HG02884 (cell line): Measurements from ENCODE around the gene PALLD.
"Not testable (repeated sequence)": the region's sequence is repeated elsewhere in the genome, so short reads cannot be mapped to it uniquely, and the experiment has no call there.

Experiments
- ATAC-seq: cut with Tn5 transposase; IDR thresholded peaks from one replicate; pipeline ENCODE4 v1.9.1; 2021; ENCODE audit warnings: mild to moderate bottlenecking, moderate library complexity; ENCODE audit not compliant: unreplicated experiment

PALLD gene

DNA sequence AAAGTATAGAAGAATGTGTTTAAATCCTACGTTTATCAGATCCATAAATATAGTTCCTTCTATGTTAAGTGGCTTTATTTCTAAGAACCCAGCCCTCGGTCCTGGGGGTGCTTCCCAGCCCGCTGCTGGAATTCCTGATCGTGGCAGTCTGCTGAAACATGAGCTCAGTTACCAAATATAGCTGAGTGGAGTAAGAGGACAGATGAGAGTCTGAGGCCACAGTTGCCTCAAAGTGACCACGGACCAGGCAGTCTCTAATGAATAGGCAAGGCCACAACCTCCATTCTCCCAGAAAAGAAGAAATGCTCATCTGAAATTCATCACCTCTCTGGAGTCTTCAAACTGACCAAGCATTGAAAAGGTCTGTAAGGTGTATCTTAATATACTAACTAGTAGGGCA lies at the start of gene PALLD:
PALLD (plus strand) TSS at position 219 of the 400 bp plus-strand sequence.
- no peak for ATAC-seq

DNA sequence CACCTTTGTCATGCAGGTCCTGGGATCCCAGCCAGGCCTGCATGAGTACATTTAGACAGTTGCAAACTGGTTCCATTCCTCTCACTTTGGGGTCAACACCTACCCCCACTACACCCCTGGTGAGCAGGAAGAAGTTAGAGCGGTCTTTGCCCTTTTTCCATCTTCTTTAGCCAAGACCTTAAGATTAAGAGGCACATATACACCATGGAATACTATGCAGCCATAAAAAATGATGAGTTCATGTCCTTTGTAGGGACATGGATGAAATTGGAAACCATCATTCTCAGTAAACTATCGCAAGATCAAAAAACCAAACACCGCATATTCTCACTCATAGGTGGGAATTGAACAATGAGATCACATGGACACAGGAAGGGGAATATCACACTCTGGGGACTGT lies 47.8 kb upstream of the PALLD start:
- not testable (repeated sequence) for ATAC-seq

DNA sequence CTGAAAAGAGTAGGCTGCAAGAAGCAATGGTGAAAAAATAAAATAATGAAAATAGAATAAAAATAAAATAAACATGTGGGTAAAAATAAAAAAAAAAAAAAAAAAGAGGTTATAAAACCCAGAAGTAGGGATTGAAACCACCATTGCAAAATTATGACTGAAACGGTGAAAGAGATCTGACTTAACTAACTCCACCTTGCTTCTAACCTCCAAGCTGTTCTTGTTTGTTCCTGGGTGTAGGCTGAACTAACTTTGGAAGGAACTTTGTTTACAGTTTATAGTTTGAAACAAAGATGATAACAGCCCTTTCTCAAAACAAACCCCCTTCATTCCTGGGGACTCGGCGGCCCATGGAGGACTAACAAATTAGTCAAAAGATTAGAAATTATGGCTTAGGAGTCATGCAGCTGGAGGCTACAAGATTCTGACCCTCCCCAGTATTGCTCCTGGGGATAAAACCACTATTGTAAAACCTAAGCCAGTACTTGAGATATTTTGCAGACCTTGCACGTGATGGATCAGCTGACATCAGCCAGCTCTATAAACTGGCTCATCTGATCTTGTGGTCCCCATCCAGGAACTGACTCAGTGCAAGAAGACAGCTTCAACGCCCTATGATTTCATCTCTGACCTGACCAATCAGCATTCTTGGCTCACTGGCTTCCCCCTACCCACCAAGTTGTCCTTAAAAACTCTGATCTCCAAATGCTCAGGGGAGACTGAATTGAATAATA lies 47.0 kb upstream of the PALLD start:
- no peak for ATAC-seq

DNA sequence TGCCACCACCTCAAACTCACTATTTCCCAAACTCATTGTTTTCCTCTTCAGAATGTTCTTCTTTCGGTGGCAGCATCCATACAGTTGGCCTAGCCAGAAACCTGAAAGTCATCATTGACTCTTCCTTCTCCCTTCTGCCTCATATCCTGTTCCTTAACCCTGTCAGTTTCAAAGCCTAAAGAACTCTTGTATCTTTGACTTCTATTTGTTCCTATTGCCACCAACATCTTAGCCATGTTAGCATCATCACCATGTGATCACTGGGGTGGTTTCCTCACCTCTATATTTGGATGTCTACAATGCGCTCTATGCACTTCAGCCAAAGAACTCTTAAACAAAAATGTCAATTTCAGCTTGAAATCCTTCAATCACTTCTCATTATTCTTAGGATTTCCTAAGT lies 45.5 kb upstream of the PALLD start:
- peak; percentile 8 for ATAC-seq

DNA sequence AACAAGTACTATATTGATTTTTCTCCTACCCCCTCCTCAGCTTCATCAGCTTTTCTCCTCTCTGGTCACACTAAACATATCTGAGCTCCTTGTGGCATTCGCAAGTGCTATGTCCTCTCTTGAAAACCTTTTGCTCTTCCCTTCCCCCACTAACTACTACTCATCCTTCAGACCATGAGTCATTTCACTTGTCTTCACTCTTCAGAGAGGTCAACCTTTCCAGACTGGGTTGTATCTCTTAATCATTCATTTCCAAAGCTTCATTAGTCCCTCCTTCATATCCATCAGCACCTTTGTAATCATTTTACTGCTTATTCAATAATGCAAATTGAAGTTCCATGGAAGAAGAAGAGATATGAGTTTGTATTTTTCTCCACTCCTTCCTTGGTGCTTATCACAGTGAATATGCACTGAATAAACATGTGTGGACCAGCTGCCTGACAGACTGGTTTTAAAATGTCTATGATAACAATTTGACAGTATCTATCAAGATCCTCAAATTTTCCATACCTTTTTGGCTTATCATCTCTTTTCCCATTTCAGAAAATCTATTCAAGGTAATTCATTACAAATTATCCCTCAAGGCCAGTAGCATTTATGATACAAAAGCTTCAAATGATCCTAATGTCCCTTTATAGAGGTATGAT lies 45.0 kb upstream of the PALLD start:
- ATAC-seq: peak; percentile 93

DNA sequence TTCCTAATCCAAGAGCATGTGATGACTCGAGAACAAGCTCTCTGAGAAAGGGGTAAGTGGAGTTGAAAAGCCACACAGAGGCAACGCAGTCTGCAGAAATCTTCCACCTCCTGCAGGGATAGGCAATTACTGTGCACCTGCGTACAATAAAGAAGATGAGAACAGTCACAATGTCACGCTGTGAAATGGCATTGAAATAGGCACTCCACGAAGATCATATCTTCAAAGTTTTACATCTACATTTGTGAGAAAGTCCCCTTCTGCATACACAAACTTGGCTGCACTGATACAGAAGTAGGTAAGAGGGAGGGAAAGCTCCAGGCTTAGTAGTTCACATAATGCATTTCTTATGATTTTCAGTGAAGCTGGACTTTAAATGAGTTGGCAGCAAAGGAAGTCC lies 43.7 kb upstream of the PALLD start:
- no peak for ATAC-seq

DNA sequence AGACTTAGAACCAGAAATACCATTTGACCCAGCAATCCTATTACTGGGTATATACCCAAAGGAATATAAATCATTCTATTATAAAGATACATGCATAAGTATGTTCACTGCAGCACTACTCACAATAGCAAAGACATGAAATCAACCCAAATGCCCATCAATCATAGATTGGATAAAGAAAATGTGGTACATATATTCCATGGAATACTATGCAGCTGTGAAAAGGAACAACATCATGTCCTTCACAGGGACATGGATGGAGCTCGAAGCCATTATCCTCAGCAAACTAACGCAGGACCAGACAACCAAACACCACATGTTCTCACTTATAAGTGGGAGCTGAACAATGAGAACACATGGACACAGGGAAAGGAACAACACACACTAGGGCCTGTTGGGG lies 38.6 kb upstream of the PALLD start:
- ATAC-seq: not testable (repeated sequence)

DNA sequence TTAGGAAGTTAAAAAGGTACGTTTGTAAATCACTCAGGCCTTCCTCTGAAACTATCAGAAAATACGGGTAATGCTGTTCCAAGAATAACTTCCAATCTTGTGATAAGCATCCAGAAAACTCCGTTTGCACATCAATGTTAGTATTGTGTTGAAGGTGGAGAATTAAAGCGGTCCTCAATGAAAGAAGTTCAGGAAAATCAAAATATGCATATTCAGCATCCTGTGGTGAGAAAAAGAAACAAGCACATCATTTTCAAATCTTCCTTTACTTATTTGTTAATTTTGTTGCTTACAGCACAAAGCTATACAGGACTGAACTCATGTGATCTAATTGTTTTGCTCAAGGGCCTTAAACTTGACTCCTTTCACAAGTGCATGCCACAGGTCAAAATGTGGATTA lies 35.0 kb upstream of the PALLD start:
- no peak for ATAC-seq

DNA sequence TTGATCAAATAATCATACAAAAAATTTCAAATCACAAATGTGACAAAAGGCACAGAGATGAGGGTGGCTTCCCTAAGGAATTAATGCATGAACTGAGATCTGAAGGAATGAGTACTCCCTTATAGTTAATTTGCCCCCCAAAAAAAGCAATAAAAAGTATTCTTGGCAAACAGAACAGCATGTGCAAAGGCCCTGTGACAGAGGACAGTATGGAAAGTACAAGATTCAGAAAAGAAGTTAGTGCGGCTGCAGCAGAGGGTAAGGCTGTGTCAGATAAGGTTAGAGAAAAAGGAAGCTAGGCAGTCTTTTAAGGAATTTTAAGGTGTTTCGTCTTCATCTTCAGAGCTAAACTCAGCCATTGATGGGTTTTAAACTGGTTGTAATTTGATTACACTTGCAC lies 23.9 kb upstream of the PALLD start:
- no peak for ATAC-seq

DNA sequence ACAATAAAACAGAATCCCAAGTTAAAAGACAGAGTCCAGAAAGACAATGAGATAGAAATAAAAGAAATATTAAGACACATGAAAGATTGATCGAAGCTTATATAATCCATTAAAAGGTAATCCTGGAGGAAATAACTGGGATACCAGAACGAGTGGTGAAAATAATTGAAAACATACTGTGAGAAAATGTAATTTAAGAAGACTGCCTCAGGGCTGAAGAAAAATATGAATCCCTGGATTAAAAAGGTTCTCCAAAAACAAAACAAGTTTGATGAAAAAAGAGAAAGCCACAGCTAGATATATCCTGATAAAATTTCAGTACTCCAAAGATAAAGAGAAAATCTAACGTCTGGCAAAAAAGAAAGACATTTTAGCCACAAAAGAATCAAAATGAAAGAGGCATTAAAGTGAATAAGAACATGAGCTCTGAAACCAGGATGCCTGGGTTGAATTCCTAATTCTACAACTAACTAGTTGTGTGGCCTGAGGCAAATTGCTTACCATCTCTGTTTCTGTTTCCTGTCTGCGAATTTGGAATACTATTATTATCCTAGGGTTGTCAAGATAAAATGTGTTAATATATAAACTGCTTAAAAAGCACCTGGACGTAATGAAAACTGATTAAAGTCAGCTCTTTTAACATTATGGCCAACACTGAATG lies 22.1 kb upstream of the PALLD start:
- no peak for ATAC-seq

DNA sequence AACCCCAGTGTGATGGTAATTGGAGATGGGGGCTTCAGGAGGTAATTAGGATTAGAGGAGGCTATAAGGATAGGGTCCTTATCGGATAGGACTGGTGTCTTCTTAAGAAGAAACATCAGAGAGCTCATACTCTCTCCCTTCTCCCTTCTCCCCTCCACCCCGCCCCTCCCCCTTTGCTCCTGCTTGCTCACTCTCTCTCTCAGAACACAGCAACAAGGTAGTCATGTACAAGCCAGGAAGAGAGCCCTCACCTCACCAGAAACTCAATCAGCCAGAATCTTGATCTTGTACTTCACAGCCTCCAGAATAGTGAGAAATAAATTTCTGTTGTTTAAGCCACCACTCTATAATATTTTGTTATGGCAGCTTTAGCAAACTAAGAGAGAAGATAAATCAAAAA lies 21.1 kb upstream of the PALLD start:
- ATAC-seq: no peak

DNA sequence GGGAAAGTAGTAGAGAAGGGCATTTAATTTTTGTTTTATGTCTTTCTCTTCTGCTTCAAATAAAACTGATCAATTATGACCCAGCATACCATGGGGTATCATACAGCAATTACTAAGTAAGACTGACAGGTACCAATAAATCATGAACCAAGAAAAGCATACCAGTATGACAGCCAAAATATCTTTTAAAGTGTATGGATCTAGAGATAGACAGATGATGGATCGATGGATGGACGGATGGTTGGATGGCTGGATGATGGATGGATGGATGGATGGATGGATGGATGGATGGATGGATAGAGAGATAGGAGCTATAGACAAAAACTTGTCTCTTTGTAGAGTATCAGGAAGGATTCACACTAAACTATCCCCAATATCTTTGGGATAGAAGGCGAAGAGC lies 18.0 kb upstream of the PALLD start:
- ATAC-seq: no peak

DNA sequence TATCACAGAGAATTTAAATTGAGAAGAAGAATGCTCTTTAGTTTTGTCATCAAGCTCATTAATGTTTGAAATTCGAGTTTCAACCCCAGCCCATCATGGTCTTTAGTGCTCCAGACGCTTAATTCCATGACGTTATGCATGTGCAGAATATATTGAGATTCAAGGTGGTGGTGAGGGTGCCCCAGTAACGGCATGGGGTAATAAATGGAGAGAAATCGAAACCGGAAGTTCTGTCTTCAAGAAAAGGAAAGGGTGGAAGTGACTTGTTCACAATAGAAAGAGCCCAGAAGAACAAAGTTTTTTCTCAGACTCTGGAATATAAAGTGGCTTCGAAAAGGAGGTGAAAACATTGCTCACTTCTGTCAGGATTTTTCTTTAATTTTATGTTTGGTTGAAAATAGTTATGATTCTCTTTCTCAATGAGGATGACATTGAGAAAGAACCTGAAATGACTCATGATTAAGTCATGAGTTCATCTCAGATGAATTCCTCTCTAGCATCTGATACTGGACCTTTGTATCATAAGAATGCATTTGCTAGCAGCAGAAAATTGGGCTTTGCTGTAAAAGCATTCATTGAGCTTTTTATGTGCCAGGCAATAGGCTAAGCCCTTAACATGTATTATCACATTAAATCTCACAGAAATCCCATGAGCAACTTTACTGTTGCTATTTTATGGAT lies 15.8 kb upstream of the PALLD start:
- peak; percentile 35 for ATAC-seq

DNA sequence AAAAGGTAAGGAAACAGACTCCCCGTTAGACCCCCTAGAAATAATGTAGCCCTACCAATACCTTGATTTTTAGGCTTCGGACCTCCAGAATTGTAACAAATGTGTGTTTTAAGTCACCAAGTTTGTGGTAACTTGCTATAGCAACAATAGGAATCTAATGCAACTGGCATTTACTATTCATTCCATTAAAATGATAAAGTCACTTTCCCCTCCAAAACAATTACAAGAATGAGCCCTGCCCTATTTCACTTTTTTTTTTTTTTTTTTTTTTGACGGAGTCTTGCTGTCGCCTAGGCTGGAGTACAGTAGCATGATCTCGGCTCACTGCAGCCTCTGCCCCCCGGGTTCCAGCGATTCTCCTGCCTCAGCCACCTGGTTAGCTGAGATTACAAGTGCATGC lies 13.0 kb upstream of the PALLD start:
- ATAC-seq: no peak

DNA sequence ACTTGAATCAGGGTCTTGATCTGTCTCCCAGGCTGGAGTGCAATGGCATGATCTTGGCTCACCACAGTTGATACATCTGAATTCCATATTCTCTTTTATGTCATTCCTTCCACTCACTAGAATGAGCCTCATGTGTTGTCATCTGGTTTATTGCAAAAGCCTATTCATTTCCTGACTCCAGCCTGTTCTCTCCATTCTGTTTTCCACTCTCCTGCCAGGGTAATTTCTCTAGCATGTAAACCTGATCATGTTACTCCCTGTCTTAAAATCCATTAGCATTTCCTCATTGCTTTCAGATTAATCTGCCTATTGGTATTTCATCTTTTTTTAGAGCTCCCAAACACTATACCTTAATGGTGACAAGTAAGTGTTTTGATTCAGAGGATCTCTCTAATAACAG lies 12.2 kb upstream of the PALLD start:
- ATAC-seq: no peak

DNA sequence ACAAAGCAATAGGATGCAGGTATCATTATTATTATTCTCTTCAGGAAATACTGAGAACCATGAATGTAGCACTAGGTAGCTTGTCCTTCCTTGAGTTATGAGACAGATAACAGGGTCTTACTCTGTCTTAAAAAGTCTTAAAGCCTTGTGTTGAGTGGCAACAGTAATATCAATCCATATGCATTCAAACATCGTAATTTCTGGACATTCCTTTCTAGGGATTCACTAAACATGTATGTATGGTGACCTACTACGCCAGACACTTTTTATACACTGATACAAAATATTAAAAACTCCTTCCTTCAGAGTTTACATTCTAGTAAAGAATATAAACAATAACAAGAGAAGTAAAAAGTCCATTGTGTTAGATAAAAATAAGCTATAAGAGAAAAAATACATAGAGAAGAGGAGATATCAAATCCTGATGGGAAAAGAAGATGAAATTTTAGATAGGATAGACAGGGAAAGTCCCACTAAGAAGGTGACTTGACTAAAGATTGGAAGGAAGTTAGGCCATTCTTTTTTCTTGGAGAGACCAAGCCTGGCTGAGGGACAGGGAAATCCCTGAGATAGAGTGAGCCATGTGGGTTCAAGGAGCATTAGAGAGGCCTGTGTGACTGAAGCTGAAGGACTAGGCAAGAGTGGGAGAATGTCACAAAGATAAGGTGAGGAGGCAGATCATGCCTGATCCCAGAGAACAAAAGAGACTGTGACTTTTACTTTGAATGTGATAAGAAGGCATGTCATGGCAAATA lies 11.5 kb upstream of the PALLD start:
- no peak for ATAC-seq

DNA sequence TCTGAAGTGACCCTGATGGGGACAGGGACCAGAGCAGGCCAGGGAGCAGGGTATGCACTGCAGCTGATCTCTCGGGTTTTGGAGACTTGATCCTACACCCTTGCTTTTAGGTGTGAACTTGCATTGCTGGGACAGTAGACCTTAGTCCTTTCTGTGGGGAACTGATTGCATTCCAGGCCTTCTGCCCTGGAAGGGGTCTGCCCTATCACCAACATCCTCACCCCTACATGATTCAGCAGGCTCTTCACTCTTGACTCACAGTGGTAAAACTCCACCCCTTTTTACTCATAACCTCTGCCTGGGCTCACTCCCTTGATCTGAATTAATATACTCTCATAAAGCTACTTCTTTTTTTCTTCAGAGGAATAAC lies 10.0 kb upstream of the PALLD start:
- ATAC-seq: no peak

DNA sequence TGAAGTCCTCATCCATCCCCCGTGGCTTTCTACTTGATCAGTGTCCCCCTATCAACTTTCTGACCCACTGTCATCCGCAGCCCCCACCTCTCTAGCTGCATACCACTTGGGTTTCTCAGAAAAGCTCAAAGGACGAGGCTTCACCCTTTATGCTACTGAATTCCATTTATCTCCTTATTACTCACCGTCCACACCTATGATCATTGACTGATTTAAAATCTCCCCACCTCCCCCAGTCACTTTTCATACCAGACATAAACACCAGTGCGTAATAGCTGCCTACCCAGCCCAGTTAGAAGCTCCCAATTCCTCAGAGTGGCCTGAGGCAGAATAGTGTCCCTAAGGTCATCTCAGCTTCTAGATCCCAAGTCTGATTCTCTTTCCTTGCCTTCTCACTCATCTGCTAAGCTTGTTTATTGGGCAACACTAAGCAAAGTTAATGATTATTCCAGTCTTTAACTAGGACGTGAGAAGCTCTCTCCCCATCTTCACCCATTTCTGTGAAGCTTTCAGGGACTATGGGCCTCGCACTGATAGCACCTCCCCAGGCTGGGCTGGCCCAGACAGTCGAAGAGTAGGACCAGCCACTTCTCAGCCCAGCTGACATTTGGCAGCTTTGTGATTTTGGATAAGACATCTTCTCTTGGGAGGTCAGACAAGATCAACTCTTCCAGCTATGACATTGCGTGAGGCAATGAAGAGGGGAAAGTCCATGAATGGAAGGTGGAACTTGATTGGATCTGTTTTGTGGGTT lies 9.4 kb upstream of the PALLD start:
- no peak for ATAC-seq

DNA sequence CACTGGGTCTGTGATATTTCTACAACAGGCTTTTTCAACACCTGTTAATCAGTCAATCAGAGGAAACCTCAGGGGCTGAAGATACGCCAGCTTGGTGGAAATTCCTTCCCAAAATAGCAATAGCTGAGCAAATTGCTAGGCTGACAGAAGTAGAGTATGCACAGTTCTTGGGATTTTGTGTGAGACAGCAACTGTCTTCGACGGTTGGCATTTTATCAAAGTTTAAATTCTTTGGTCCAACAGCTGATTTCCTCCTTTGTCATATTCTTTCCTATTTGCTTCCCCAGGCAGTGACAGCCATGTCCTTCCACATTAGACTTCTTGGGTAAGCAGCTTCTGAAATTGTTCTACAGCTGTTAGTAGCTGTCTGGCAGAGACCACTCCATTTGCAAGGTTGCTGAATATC lies 8.0 kb upstream of the PALLD start:
- no peak for ATAC-seq

DNA sequence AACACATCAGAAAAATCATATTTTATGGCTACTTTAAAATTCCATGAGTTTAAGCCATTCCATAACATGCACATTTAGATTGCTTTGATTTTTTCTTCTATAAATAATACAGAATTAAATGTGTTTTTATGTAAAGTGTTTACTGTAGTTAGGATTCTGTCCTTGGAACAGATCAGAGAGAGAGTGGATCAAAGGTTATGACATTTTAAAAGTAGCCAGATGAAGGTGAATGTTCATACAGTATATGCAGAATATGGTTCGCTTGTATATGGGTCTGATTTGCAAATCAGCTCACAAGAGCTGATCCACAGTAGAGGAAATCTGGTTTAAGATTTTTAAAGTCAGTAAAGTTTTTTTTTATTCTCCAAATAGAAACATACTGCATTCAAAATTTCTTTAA lies 7.2 kb upstream of the PALLD start:
- ATAC-seq: no peak
